Left ventricle myocardium inferior (tissue), 1 donor: Measurements from ENCODE around the gene CDON. TPM values are rescaled to one million over a fixed set of nuclear protein-coding genes. Genes with fewer than 3 reads are reported as not detected.

Experiments used
- DNase-seq: peaks from one replicate; pipeline ENCODE4 v3.0.0-alpha.2; 2020
- H3K27ac ChIP-seq: fragments of 200-600 bp; replicated peaks from 2 replicates; pipeline ENCODE4 v1.8.0; 2021
- H3K27me3 ChIP-seq: fragments of 200-600 bp; 2 replicates; pipeline ENCODE4 v1.8.0; 2021; ENCODE audit warnings: low read depth
- H3K36me3 ChIP-seq: fragments of 200-600 bp; 2 replicates; pipeline ENCODE4 v1.8.0; 2021
- H3K4me1 ChIP-seq: fragments of 200-600 bp; 2 replicates; pipeline ENCODE4 v1.8.0; 2021
- H3K4me3 ChIP-seq: fragments of 200-600 bp; 2 replicates; pipeline ENCODE4 v1.8.0; 2021; ENCODE audit warnings: mild to moderate bottlenecking, moderate library complexity
- H3K9me3 ChIP-seq: fragments of 200-600 bp; replicated peaks from 2 replicates; pipeline ENCODE4 v1.8.0; 2021
- intact Hi-C: fragments of 100-400 bp; cut with micrococcal nuclease; formaldehyde crosslinking; loops from one replicate; pipeline ENCODE4 v1.11.0; 2022
- total RNA-seq: library from RNA; stranded (reverse); fragmentation: NEBNext Ultra II Directional; extraction: Animal tissue kit (Norgen Biotek cat#: 25700); gene quantifications from one replicate; pipeline ENCODE4 v1.2.1, GENCODE V29; 2021
- TF ChIP-seq, protein P1 (sequence below): fragments of 200-600 bp; IDR thresholded peaks from 2 replicates; pipeline ENCODE4 v1.8.0; 2021; ENCODE audit warnings: antibody characterized with exemption, mild to moderate bottlenecking, borderline replicate concordance
- donor health status: DM: no; HTN: yes; CAD: no; lungs with severe emphysema.

The CDON gene
- total RNA-seq, 1 donor from 2014 or later = 9.9 TPM

DNA sequence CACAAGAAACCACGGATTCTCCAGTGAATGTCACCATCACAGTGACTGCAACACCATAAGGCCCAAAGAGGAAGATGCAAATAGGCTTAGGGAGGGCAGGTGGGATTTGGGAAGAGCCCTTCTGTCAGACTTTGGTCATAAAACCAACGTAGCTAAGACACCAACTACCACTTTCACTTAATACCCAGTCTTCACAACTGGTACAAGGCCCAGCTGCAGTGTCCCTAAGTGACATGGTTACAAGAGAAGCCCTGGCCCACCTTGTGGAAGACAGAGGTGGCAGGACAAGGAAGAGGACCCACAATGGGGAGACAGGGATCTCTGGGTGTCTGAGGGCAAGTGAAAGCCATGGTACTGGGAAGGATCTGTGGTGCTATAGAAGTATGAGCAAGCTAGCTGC lies 106.8 kb downstream of the CDON start:
- DNase-seq = no peak
- intact Hi-C loops = no loop called here

DNA sequence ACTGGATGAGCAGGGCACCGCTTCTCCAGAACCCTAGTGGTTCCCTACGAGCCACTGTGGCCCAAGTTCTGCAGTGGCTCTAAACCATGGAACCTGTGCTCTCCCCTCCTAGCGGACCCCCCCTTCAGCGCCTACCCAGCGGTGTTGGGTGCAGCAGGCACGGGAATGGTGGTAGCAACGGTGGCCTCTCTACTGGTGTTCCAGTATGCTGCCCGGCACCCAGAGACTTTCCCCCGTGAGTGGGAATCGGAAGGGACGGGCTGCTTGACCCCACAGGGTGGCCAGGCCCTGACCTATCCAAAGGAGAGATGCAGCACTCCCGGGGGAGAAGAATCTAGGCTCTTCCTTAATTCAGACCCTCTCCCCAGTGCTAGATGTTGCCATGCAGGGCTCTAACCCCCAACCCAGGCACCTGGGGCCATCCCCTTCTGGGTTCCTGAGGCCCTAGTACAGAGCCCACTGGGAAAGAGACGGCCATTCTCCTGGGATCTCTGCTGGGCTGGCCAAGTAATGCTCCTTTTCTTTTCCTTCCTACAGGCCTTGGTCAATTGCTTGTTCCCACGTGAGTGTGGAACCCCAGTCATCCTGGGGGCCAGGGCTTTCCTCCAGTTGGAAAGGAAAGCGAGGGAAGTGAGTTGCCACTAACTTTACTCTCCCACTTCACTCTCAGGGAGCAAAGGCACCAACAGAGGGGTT lies 107.6 kb downstream of the CDON start:
- Histone ChIP-seq H3K9me3 (no peaks in the 10 kb centered on the region), H3K27me3 (peaks cover 11% of the 10 kb centered on the region), H3K27ac (peak overlapping the region; percentile 63), H3K4me3 (no peak overlapping the region), H3K36me3 (peaks cover 5% of the 10 kb centered on the region), H3K4me1 (peaks cover 25% of the 10 kb centered on the region)
- no peak for DNase-seq
- TF ChIP-seq, protein P1, sequence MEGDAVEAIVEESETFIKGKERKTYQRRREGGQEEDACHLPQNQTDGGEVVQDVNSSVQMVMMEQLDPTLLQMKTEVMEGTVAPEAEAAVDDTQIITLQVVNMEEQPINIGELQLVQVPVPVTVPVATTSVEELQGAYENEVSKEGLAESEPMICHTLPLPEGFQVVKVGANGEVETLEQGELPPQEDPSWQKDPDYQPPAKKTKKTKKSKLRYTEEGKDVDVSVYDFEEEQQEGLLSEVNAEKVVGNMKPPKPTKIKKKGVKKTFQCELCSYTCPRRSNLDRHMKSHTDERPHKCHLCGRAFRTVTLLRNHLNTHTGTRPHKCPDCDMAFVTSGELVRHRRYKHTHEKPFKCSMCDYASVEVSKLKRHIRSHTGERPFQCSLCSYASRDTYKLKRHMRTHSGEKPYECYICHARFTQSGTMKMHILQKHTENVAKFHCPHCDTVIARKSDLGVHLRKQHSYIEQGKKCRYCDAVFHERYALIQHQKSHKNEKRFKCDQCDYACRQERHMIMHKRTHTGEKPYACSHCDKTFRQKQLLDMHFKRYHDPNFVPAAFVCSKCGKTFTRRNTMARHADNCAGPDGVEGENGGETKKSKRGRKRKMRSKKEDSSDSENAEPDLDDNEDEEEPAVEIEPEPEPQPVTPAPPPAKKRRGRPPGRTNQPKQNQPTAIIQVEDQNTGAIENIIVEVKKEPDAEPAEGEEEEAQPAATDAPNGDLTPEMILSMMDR = no peak
- intact Hi-C loops = no loop called here

More for the DNA sequence above, 106.8 kb downstream of the CDON start:
- TF ChIP-seq, protein P1 = no peak
- peaks cover 6% of the 10 kb centered on the region for H3K36me3 ChIP-seq
- no peaks in the 10 kb centered on the region for H3K9me3 ChIP-seq
- H3K4me3 ChIP-seq = no peak overlapping the region
- H3K27ac ChIP-seq = peak overlapping the region; percentile 63
- H3K27me3 ChIP-seq = peaks cover 8% of the 10 kb centered on the region
- H3K4me1 ChIP-seq = peaks cover 20% of the 10 kb centered on the region

- H3K36me3 ChIP-seq = no peaks in the 10 kb centered on the region
- intact Hi-C loops = no loop called here
- no peaks in the 10 kb centered on the region for H3K9me3 ChIP-seq
- no peak overlapping the region for H3K4me3 ChIP-seq
- no peak for DNase-seq
- TF ChIP-seq, protein P1 = no peak
- no peak overlapping the region for H3K27ac ChIP-seq
- peaks cover 25% of the 10 kb centered on the region for H3K4me1 ChIP-seq
- peaks cover 11% of the 10 kb centered on the region for H3K27me3 ChIP-seq
Observed at GRCh38 chr11:125954123-125954944, 108.3 kb downstream of the CDON start.

- intact Hi-C loops = no loop called here
- Histone ChIP-seq H3K4me3 (no peak overlapping the region), H3K4me1 (peaks cover 25% of the 10 kb centered on the region), H3K27ac (peak overlapping the region; percentile 23), H3K9me3 (no peaks in the 10 kb centered on the region), H3K27me3 (peaks cover 11% of the 10 kb centered on the region), H3K36me3 (no peaks in the 10 kb centered on the region)
- DNase-seq = no peak
- TF ChIP-seq, protein P1 = no peak
Observed at GRCh38 chr11:125953401-125953935, 109.2 kb downstream of the CDON start.

- peaks cover 11% of the 10 kb centered on the region for H3K27me3 ChIP-seq
- peak; percentile 63 for DNase-seq
- H3K4me1 ChIP-seq = peaks cover 25% of the 10 kb centered on the region
- peak overlapping the region; percentile 23 for H3K27ac ChIP-seq
- H3K9me3 ChIP-seq = no peaks in the 10 kb centered on the region
- TF ChIP-seq, protein P1 = no peak
- H3K4me3 ChIP-seq = no peak overlapping the region
- H3K36me3 ChIP-seq = no peaks in the 10 kb centered on the region
- intact Hi-C loops = no loop called here
Observed at GRCh38 chr11:125952973-125953372, 109.7 kb downstream of the CDON start.
